Measurements from ENCODE around the gene CAMKMT.
"Not testable (repeated sequence)": the region's sequence is repeated elsewhere in the genome, so short reads cannot be mapped to it uniquely, and the experiment has no call there.

Gene CAMKMT

GRCh38 chr2:44495544-44495943 lies 133.8 kb downstream of the CAMKMT start:
- FAIRE-seq: no peak
- no peak for TF ChIP-seq CTCF (IDR thresholded peaks at IDR 0.05; ENCODE audit: insufficient read depth, missing control alignments)
- no peak for DNase-seq (ENCODE audit: insufficient read length, low spot score)

GRCh38 chr2:44496130-44496529 lies 134.4 kb downstream of the CAMKMT start:
- FAIRE-seq: no peak
- no peak for TF ChIP-seq CTCF (IDR thresholded peaks at IDR 0.05; ENCODE audit: insufficient read depth, missing control alignments)
- no peak for DNase-seq (ENCODE audit: insufficient read length, low spot score)

GRCh38 chr2:44498551-44498950 lies 136.8 kb downstream of the CAMKMT start:
- TF ChIP-seq CTCF (IDR thresholded peaks at IDR 0.05; ENCODE audit: insufficient read depth, missing control alignments): no peak
- DNase-seq (ENCODE audit: insufficient read length, low spot score): no peak
- FAIRE-seq: no peak

- not testable (repeated sequence) for FAIRE-seq; DNase-seq (ENCODE audit: insufficient read length, low spot score)
These were observed 143.9 kb downstream of the CAMKMT start for GRCh38 chr2:44505664-44506063.

- no peak for FAIRE-seq
- TF ChIP-seq CTCF (IDR thresholded peaks at IDR 0.05; ENCODE audit: insufficient read depth, missing control alignments): no peak
- DNase-seq (ENCODE audit: insufficient read length, low spot score): no peak
These were observed 148.5 kb downstream of the CAMKMT start for GRCh38 chr2:44510246-44510645.

GRCh38 chr2:44515416-44515815 lies 153.7 kb downstream of the CAMKMT start:
- no peak for FAIRE-seq
- no peak for DNase-seq (ENCODE audit: insufficient read length, low spot score)
- TF ChIP-seq CTCF (IDR thresholded peaks at IDR 0.05; ENCODE audit: insufficient read depth, missing control alignments): no peak

GRCh38 chr2:44519026-44519425 lies 157.3 kb downstream of the CAMKMT start:
- FAIRE-seq: no peak
- no peak for TF ChIP-seq CTCF (IDR thresholded peaks at IDR 0.05; ENCODE audit: insufficient read depth, missing control alignments)
- no peak for DNase-seq (ENCODE audit: insufficient read length, low spot score)

GRCh38 chr2:44522846-44523245 lies 161.1 kb downstream of the CAMKMT start:
- DNase-seq (ENCODE audit: insufficient read length, low spot score) (no peak), FAIRE-seq (no peak)
- TF ChIP-seq CTCF (IDR thresholded peaks at IDR 0.05; ENCODE audit: insufficient read depth, missing control alignments): no peak

All from D721Med (cell line).